Endothelial cell of umbilical vein (primary cell): ENCODE measurements around the gene ITGA11. TPM values are rescaled to one million over a fixed set of nuclear protein-coding genes. Genes with fewer than 3 reads are reported as not detected.

Experiments
- BruUV-seq: library from RNA; stranded (reverse); fragments of 400-500 nt; replicated peaks from 2 replicates; lab custom pipeline; 2021; lab: Mats Ljungman, UMichigan
- CTCF ChIA-PET: fragments of 300-600, 350-600 bp; sonication (Branson Sonifier 250); formaldehyde crosslinking; loops from one replicate; lab custom pipeline; 2021; ENCODE audit warnings: antibody characterized with exemption, inconsistent platforms; lab: Charles Lee
- POLR2A ChIA-PET: fragments of 300-600, 350-600 bp; sonication (Branson Sonifier 250); formaldehyde crosslinking; loops from one replicate; lab custom pipeline; 2021; ENCODE audit warnings: antibody characterized with exemption, inconsistent platforms; lab: Charles Lee
- DNase-seq: peaks from one replicate; pipeline ENCODE4 v3.0.0-alpha.2; 2011; ENCODE audit warnings: low read depth, low spot score
- FAIRE-seq: peaks from 2 replicates; lab custom pipeline; 2011; peaks lifted over from hg19 to GRCh38; lab: Jason Lieb, UNC
- H2AFZ ChIP-seq: 2 replicates; pipeline ENCODE4 v1.6.0; 2012; ENCODE audit warnings: low read depth, low read length, control low read depth, inconsistent platforms
- H3K27ac ChIP-seq: 2 replicates; pipeline ENCODE4 v1.5.1; 2011; ENCODE audit warnings: low read depth, mild to moderate bottlenecking, control low read depth, low read length, moderate library complexity; ENCODE audit not compliant: insufficient read depth
- H3K27me3 ChIP-seq, 2 experiments: 2 replicates each; pipeline versions ENCODE4 v1.6.0 to v1.6.1; 2011; ENCODE audit warnings: low read length in 2 of 2, mixed read lengths in 1 of 2; ENCODE audit not compliant: control insufficient read depth in 2 of 2, insufficient read depth in 2 of 2
- H3K36me3 ChIP-seq, 2 experiments: 2 replicates in 1 of 2; 3 replicates in 1 of 2; pipeline ENCODE4 v1.5.1; 2011; ENCODE audit warnings: low read length in 2 of 2, mild to moderate bottlenecking in 1 of 2, moderate library complexity in 1 of 2; ENCODE audit not compliant: control insufficient read depth in 2 of 2, insufficient read depth in 2 of 2; ENCODE audit errors: extremely low read depth in 1 of 2
- H3K4me1 ChIP-seq: 3 replicates; pipeline ENCODE4 v1.5.1; 2011; ENCODE audit warnings: mild to moderate bottlenecking, low read length; ENCODE audit not compliant: control insufficient read depth, insufficient read depth; ENCODE audit errors: extremely low read depth
- H3K4me2 ChIP-seq: 2 replicates; pipeline ENCODE4 v1.6.1; 2011; ENCODE audit warnings: low read length, control low read depth, mixed read lengths; ENCODE audit not compliant: insufficient read depth
- H3K4me3 ChIP-seq, 3 experiments: fragments of 200-600 bp in 1 of 3; sonication (generic), shearing (Covaris generic) in 1 of 3; replicated peaks in 1 of 3; 2 replicates each; pipeline ENCODE4 v1.5.1; 2011 to 2016; ENCODE audit warnings: control low read depth in 3 of 3, low read length in 3 of 3, mild to moderate bottlenecking in 2 of 3, inconsistent platforms in 1 of 3, low read depth in 1 of 3, moderate library complexity in 1 of 3; ENCODE audit not compliant: insufficient read depth in 1 of 3
- H3K79me2 ChIP-seq: 2 replicates; pipeline ENCODE4 v1.6.0; 2012; ENCODE audit warnings: low read length, inconsistent platforms; ENCODE audit not compliant: control insufficient read depth, insufficient read depth
- H3K9ac ChIP-seq: replicated peaks from 2 replicates; pipeline ENCODE3; 2011; ENCODE audit warnings: low read length, control low read depth; ENCODE audit not compliant: insufficient read depth; ENCODE audit errors: extremely low read depth
- H3K9me1 ChIP-seq: replicated peaks from 3 replicates; pipeline ENCODE4 v1.6.0; 2011; ENCODE audit warnings: mild to moderate bottlenecking, low read length; ENCODE audit not compliant: control insufficient read depth, insufficient read depth; ENCODE audit errors: extremely low read depth
- H3K9me3 ChIP-seq: replicated peaks from 2 replicates; pipeline ENCODE4 v1.5.1; 2012; ENCODE audit warnings: low read length, inconsistent platforms; ENCODE audit not compliant: control insufficient read depth, insufficient read depth
- H4K20me1 ChIP-seq: replicated peaks from 2 replicates; pipeline ENCODE3; 2011; ENCODE audit warnings: mild to moderate bottlenecking, low read length; ENCODE audit not compliant: control insufficient read depth, insufficient read depth; ENCODE audit errors: extremely low read depth
- EZH2 ChIP-seq: IDR thresholded peaks from 2 replicates; pipeline ENCODE4 v1.6.1; 2012; ENCODE audit warnings: borderline replicate concordance, low read depth, mild to moderate bottlenecking, moderate library complexity, low read length, inconsistent platforms; ENCODE audit not compliant: severe bottlenecking
- FOS ChIP-seq: IDR thresholded peaks from 2 replicates; pipeline ENCODE4 v1.6.1; 2011; ENCODE audit warnings: mild to moderate bottlenecking, low read length, moderate library complexity, borderline replicate concordance; ENCODE audit not compliant: insufficient read depth
- GATA2 ChIP-seq: IDR thresholded peaks from 2 replicates; pipeline ENCODE4 v1.7.0; 2011; ENCODE audit warnings: low read depth, mild to moderate bottlenecking, moderate library complexity, mixed read lengths, low read length; ENCODE audit not compliant: insufficient read length, insufficient read depth
- JUN ChIP-seq: IDR thresholded peaks from 2 replicates; pipeline ENCODE4 v1.6.1; 2011; ENCODE audit warnings: borderline replicate concordance, low read depth; ENCODE audit not compliant: insufficient read length, insufficient read depth
- MYC ChIP-seq: IDR thresholded peaks from one replicate; pipeline ENCODE4 v1.6.1; 2011; ENCODE audit warnings: mild to moderate bottlenecking, low read depth, low read length
- POLR2A ChIP-seq: IDR thresholded peaks from 2 replicates; pipeline ENCODE4 v1.6.1; 2012; ENCODE audit warnings: low read depth, mild to moderate bottlenecking, control low read depth, low read length
- POLR2AphosphoS5 ChIP-seq: IDR thresholded peaks from 2 replicates; pipeline ENCODE4 v1.6.1; 2012; ENCODE audit warnings: low read depth, mild to moderate bottlenecking, control low read depth, low read length, moderate library complexity; ENCODE audit not compliant: insufficient read depth
- dilution Hi-C: fragments of 300-500 bp; cut with MboI; formaldehyde crosslinking; loops from one replicate; pipeline ENCODE4 v1.15.0; 2019; ENCODE audit warnings: low sequenced_read_pairs; ENCODE audit not compliant: extremely low pct_ligation_motif_present
- intact Hi-C: fragments of 100-400 bp; cut with micrococcal nuclease; formaldehyde crosslinking; loops from one replicate; pipeline ENCODE4 v1.10.0; 2022
- polyA plus RNA-seq, 4 experiments: library from polyadenylated mRNA; depleted of rRNA in 3 of 4; stranded (reverse) in 3 of 4; unstranded in 1 of 4; fragments of >200 nt; gene quantifications; 2 replicates each; pipeline versions ENCODE4 v1.2.1 to v1.2.3, GENCODE V29; 2011 to 2012; ENCODE audit warnings: missing spikeins in 1 of 4
- total RNA-seq: library from RNA; stranded (reverse); gene quantifications from 2 replicates; pipeline ENCODE4 v1.2.3, GENCODE V29; 2021
- TF ChIP-seq, protein P1 (sequence below): IDR thresholded peaks from 2 replicates; pipeline ENCODE4 v1.6.1; 2011; ENCODE audit not compliant: insufficient read depth, insufficient read length
- TF ChIP-seq, protein P2 (sequence below), 2 donors: IDR thresholded peaks; 1 replicate in 1 of 2; 2 replicates in 1 of 2; pipeline ENCODE4 v1.5.1; 2011; ENCODE audit warnings: low read length in 2 of 2, mild to moderate bottlenecking in 2 of 2, moderate library complexity in 2 of 2, control low read depth in 1 of 2, inconsistent platforms in 1 of 2, low read depth in 1 of 2; ENCODE audit not compliant: insufficient read depth in 1 of 2; ENCODE audit errors: extremely low read depth in 1 of 2

The ITGA11 gene
- total and polyA plus RNA-seq, 2 donors (not counting 3 experiments of a cell fraction or from before 2014, with no cell fraction given): 0.18 to 1.0 TPM

DNA sequence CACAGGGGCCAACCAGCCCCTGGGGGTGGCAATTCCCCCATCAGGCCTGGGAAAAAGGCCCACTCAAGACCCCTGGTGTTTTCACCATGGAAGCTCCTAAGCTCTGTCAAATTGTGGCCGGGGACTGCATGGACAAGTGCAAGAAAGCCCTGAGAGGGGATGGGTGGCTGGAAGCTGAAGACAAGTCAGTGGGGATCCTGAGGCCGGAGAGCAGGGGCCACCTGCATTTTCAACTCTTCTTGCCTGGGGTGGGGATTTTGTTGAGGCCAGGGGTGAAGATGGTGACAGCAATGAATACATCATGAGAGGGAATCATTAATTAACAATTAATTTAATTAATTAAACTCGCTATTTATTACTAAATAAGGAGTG is 120.5 kb downstream of the ITGA11 start:
- H4K20me1 ChIP-seq: no peaks in the 10 kb centered on the region
- no peak for TF ChIP-seq POLR2AphosphoS5
- no peak for TF ChIP-seq POLR2A
- TF ChIP-seq FOS: no peak
- no peak for TF ChIP-seq JUN
- TF ChIP-seq, protein P1, sequence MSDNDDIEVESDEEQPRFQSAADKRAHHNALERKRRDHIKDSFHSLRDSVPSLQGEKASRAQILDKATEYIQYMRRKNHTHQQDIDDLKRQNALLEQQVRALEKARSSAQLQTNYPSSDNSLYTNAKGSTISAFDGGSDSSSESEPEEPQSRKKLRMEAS: no peak
- TF ChIP-seq GATA2: no peak
- TF ChIP-seq, protein P2, sequence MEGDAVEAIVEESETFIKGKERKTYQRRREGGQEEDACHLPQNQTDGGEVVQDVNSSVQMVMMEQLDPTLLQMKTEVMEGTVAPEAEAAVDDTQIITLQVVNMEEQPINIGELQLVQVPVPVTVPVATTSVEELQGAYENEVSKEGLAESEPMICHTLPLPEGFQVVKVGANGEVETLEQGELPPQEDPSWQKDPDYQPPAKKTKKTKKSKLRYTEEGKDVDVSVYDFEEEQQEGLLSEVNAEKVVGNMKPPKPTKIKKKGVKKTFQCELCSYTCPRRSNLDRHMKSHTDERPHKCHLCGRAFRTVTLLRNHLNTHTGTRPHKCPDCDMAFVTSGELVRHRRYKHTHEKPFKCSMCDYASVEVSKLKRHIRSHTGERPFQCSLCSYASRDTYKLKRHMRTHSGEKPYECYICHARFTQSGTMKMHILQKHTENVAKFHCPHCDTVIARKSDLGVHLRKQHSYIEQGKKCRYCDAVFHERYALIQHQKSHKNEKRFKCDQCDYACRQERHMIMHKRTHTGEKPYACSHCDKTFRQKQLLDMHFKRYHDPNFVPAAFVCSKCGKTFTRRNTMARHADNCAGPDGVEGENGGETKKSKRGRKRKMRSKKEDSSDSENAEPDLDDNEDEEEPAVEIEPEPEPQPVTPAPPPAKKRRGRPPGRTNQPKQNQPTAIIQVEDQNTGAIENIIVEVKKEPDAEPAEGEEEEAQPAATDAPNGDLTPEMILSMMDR (IDR thresholded peaks at IDR 0.05; ENCODE audit: extremely low read depth in 1 of 2, insufficient read depth in 1 of 2, low read depth in 1 of 2, low read length in 2 of 2): no peak
- TF ChIP-seq EZH2: no peak
- no peak for TF ChIP-seq MYC
- H3K9me3 ChIP-seq: no peaks in the 10 kb centered on the region
- no peak overlapping the region for H3K4me3 ChIP-seq
- no peaks in the 10 kb centered on the region for H3K27me3 ChIP-seq
- DNase-seq (no peak), FAIRE-seq (no peak)
- H2AFZ ChIP-seq: no peak overlapping the region
- H3K36me3 ChIP-seq: no peaks in the 10 kb centered on the region
- intact Hi-C loops (no loop called here), dilution Hi-C loops (no loop called here)
- ChIA-PET POLR2A (no interaction called here), CTCF (interaction anchor here (0.9 to 1.3 kb wide), 3 partner anchors 9 to 614 kb away, joined by 3 read pairs; no protein-coding TSS in a partner anchor)
- H3K4me2 ChIP-seq: no peak overlapping the region
- no peaks in the 10 kb centered on the region for H3K9me1 ChIP-seq
- BruUV-seq: no TSS peak
- H3K79me2 ChIP-seq: no peaks in the 10 kb centered on the region
- H3K4me1 ChIP-seq: peaks cover 7% of the 10 kb centered on the region
- no peak overlapping the region for H3K9ac ChIP-seq
- no peak overlapping the region for H3K27ac ChIP-seq
